GM12878 (cell line): ENCODE measurements around the gene RCCD1. TPM values are rescaled to one million over a fixed set of nuclear protein-coding genes. Genes with fewer than 3 reads are reported as not detected.

Source experiments
- ATAC-seq: fragments of 200-7000 bp; cut with Tn5 transposase; 3 replicates; pipeline ENCODE4 v1.9.1; 2020; ENCODE audit warnings: mild to moderate bottlenecking, moderate library complexity
- BruUV-seq: library from RNA; stranded (reverse); fragments of 400-500 nt; replicated peaks from 2 replicates; lab custom pipeline; 2021; lab: Mats Ljungman, UMichigan
- CTCF ChIA-PET: fragments of 300-600 bp; sonication (Branson Sonifier 250); formaldehyde crosslinking; extraction: SDS; loops from one replicate; lab custom pipeline; 2021; ENCODE audit warnings: inconsistent platforms; lab: Yijun Ruan, JAX
- POLR2A ChIA-PET: fragments of 350-600 bp; formaldehyde crosslinking; extraction: SDS; loops from one replicate; lab custom pipeline; 2021; ENCODE audit warnings: inconsistent platforms; lab: Charles Lee
- RAD21 ChIA-PET: fragments of 300-600 bp; sonication (Branson Sonifier 250); formaldehyde crosslinking; loops from one replicate; lab custom pipeline; 2023; ENCODE audit warnings: antibody characterized with exemption; ENCODE audit not compliant: unreplicated experiment; lab: Charles Lee
- SMC1A ChIA-PET: fragments of 300-600 bp; sonication (Branson Sonifier 250); formaldehyde crosslinking; loops from one replicate; lab custom pipeline; 2023; ENCODE audit not compliant: unreplicated experiment, uncharacterized antibody; lab: Charles Lee
- DNase-seq: peaks from one replicate; pipeline ENCODE4 v3.0.0-alpha.2; 2011; ENCODE audit warnings: low read depth, low spot score
- FAIRE-seq: peaks from 3 replicates; lab custom pipeline; 2011; peaks lifted over from hg19 to GRCh38; lab: Jason Lieb, UNC
- H2AFZ ChIP-seq: 2 replicates; pipeline ENCODE4 v1.6.0; 2011; ENCODE audit warnings: low read depth, low read length, control low read depth; ENCODE audit not compliant: control insufficient read depth
- H3K27ac ChIP-seq: 2 replicates; pipeline ENCODE4 v1.5.1; 2011; ENCODE audit warnings: control low read depth; ENCODE audit not compliant: control insufficient read depth, insufficient read depth
- H3K27me3 ChIP-seq, 2 experiments: replicated peaks in 1 of 2; 2 replicates each; pipeline versions ENCODE4 v1.6.0 to v1.6.1; 2011; ENCODE audit warnings: low read length in 1 of 2; ENCODE audit not compliant: control insufficient read depth in 2 of 2, insufficient read depth in 2 of 2
- H3K36me3 ChIP-seq, 2 experiments: 2 replicates each; pipeline ENCODE4 v1.5.1; 2011; ENCODE audit warnings: low read length in 1 of 2; ENCODE audit not compliant: control insufficient read depth in 2 of 2, insufficient read depth in 2 of 2
- H3K4me1 ChIP-seq: 2 replicates; pipeline ENCODE4 v1.6.1; 2011; ENCODE audit warnings: mild to moderate bottlenecking, low read length, moderate library complexity, mixed read lengths; ENCODE audit not compliant: control insufficient read depth, insufficient read depth
- H3K4me2 ChIP-seq: 2 replicates; pipeline ENCODE4 v1.6.0; 2011; ENCODE audit warnings: control low read depth; ENCODE audit not compliant: control insufficient read depth, insufficient read depth
- H3K4me3 ChIP-seq: fragments of 200-600 bp; sonication (generic); 2 replicates; pipeline ENCODE4 v1.5.1; 2016
- H3K79me2 ChIP-seq: 2 replicates; pipeline ENCODE4 v1.6.0; 2011; ENCODE audit warnings: low read length; ENCODE audit not compliant: control insufficient read depth, insufficient read depth
- H3K9ac ChIP-seq: 2 replicates; pipeline ENCODE4 v1.8.0; 2011; ENCODE audit warnings: low read length, control low read depth, mixed read lengths; ENCODE audit not compliant: control insufficient read depth, insufficient read depth
- H3K9me3 ChIP-seq: replicated peaks from 3 replicates; pipeline ENCODE4 v1.5.1; 2011; ENCODE audit warnings: mild to moderate bottlenecking, low read length; ENCODE audit not compliant: control insufficient read depth, insufficient read depth
- H4K20me1 ChIP-seq: 2 replicates; pipeline ENCODE4 v1.6.0; 2011; ENCODE audit not compliant: control insufficient read depth, insufficient read depth
- CHD1 ChIP-seq: IDR thresholded peaks from 2 replicates; pipeline ENCODE4 v1.6.1; 2012; ENCODE audit warnings: low read depth, low read length, improper control_type of control experiment
- CHD2 ChIP-seq: IDR thresholded peaks from 2 replicates; pipeline ENCODE4 v1.6.1; 2011; ENCODE audit warnings: low read depth, low read length, improper control_type of control experiment, borderline replicate concordance
- GATAD2B ChIP-seq: fragments of 450-650 bp; conservative IDR thresholded peaks from 2 replicates; pipeline ENCODE4 v1.6.1; 2017; ENCODE audit warnings: low read depth, mild to moderate bottlenecking, moderate library complexity
- KAT2A ChIP-seq: conservative IDR thresholded peaks from 2 replicates; pipeline ENCODE4 v1.6.1; 2011; ENCODE audit warnings: low read depth, low read length; ENCODE audit not compliant: control insufficient read depth
- LARP7 ChIP-seq: fragments of 450-650 bp; IDR thresholded peaks from 2 replicates; pipeline ENCODE4 v1.6.1; 2017; ENCODE audit warnings: mild to moderate bottlenecking
- POLR2AphosphoS2 ChIP-seq: IDR thresholded peaks from 2 replicates; pipeline ENCODE4 v1.6.1; 2011; ENCODE audit warnings: low read depth, mild to moderate bottlenecking, low read length, improper control_type of control experiment, moderate library complexity
- RUNX3 ChIP-seq: IDR thresholded peaks from 2 replicates; pipeline ENCODE4 v1.6.1; 2012; ENCODE audit warnings: low read length, inconsistent platforms
- SPI1 ChIP-seq: IDR thresholded peaks from 2 replicates; pipeline ENCODE4 v1.6.1; 2011; ENCODE audit warnings: low read depth, mild to moderate bottlenecking, low read length, moderate library complexity, borderline replicate concordance; ENCODE audit not compliant: insufficient read depth
- TCF7 ChIP-seq: IDR thresholded peaks from 2 replicates; pipeline ENCODE4 v1.6.1; 2014; ENCODE audit warnings: antibody characterized with exemption, borderline replicate concordance
- WGBS: methylation state at CpG from one replicate; pipeline ENCODE4 v1.1.6; 2016; ENCODE audit warnings: low lambda C conversion rate; ENCODE audit not compliant: insufficient replicate concordance, insufficient coverage; ENCODE audit errors: missing lambda C conversion rate; 5-methylcytosine and 5-hydroxymethylcytosine counted together
- in situ Hi-C: fragments of 300-500 bp; cut with MboI; formaldehyde crosslinking; loops from 9 replicates; pipeline ENCODE4 v1.14.3; 2018; ENCODE audit warnings: mixed read lengths
- intact Hi-C: fragments of 100-400 bp; cut with micrococcal nuclease; formaldehyde crosslinking; loops from one replicate; pipeline ENCODE4 v1.14.2; 2022; ENCODE audit not compliant: unreplicated experiment
- polyA plus RNA-seq, 11 experiments: library from polyadenylated mRNA; depleted of rRNA in 4 of 11; unstranded in 6 of 11; stranded (reverse) in 5 of 11; fragments of >200 nt; fragmentation: Nextera tagmentation in 4 of 11; fragmentation: Illumina TruSeq in 1 of 11; extraction: Ambion mirVana in 4 of 11; extraction: Trizol in 1 of 11; gene quantifications; 1 replicate in 1 of 11; 2 replicates in 10 of 11; pipeline versions ENCODE4 v1.2.1 to v1.2.3, GENCODE V29; 2011 to 2016; ENCODE audit warnings: inconsistent platforms in 2 of 11, missing spikeins in 2 of 11, low read depth in 1 of 11
- total RNA-seq, 4 experiments: library from RNA; depleted of rRNA in 3 of 4; stranded (reverse); fragments of >200 nt in 3 of 4; fragmentation: Illumina TruSeq in 1 of 4; extraction: Trizol in 1 of 4; gene quantifications; 2 replicates each; pipeline versions ENCODE4 v1.2.1 to v1.2.3, GENCODE V29; 2013 to 2021
- TF ChIP-seq, protein P1 (sequence below): fragments of 450-650 bp; conservative IDR thresholded peaks from 2 replicates; pipeline ENCODE4 v1.6.1; 2017; ENCODE audit warnings: mild to moderate bottlenecking, moderate library complexity
- TF ChIP-seq, protein P2 (sequence below), 3 experiments: IDR thresholded peaks in 2 of 3; conservative IDR thresholded peaks in 1 of 3; 2 replicates each; pipeline ENCODE4 v1.5.1; 2011; ENCODE audit warnings: low read depth in 3 of 3, low read length in 3 of 3, mild to moderate bottlenecking in 3 of 3, control low read depth in 2 of 3, moderate library complexity in 2 of 3, inconsistent platforms in 1 of 3, mixed read lengths in 1 of 3; ENCODE audit not compliant: control insufficient read depth in 2 of 3, insufficient read depth in 1 of 3; ENCODE audit errors: extremely low read depth in 1 of 3

RCCD1 gene
- total and polyA plus RNA-seq, 10 of the 15 experiments (the other 5 are each of a cell fraction or from before 2014, with no cell fraction given): 5.2 to 30.4 (median 20.9) TPM

DNA sequence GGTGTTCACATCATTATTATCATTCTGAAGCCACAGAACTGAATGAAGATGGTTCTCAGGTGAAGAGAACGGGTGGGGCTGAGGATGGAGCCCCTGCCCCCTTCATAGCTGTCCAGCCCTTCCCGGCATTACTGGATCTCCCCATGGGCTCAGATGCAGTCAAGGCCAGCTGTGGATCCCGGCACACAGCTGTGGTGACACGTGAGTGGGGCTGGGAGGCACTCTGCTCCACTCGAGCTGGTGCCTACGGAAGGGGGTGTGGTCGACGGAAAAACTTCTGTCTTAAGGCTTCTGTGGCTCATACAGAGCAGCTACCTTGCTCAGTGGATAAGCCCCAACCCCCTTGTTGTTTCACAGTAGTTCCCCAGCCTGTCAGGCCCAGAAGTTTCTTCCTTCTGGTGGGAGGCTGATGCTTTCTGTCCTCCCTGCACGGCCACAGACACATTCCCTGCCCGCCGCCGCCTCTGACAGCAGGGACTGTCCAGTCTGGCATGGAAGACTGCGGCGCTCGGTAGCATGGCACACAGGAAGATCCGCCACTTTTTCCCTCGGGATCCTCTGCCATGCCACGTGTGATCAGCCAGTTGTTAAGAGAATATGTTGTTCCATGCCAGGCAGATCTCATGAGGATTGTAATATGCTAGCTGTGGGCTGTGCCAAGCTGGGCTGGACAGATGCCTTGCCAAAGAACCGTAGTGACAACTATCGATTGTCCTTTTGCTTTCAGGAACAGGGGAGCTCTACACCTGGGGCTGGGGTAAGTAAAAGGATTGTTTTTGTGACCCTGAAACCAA is 5.8 kb downstream of the RCCD1 start:
- no peak overlapping the region for H3K4me2 ChIP-seq
- RAD21 ChIA-PET: no interaction called here
- no peak for TF ChIP-seq KAT2A
- TF ChIP-seq SPI1: no peak
- TF ChIP-seq LARP7: no peak
- TF ChIP-seq, protein P1, sequence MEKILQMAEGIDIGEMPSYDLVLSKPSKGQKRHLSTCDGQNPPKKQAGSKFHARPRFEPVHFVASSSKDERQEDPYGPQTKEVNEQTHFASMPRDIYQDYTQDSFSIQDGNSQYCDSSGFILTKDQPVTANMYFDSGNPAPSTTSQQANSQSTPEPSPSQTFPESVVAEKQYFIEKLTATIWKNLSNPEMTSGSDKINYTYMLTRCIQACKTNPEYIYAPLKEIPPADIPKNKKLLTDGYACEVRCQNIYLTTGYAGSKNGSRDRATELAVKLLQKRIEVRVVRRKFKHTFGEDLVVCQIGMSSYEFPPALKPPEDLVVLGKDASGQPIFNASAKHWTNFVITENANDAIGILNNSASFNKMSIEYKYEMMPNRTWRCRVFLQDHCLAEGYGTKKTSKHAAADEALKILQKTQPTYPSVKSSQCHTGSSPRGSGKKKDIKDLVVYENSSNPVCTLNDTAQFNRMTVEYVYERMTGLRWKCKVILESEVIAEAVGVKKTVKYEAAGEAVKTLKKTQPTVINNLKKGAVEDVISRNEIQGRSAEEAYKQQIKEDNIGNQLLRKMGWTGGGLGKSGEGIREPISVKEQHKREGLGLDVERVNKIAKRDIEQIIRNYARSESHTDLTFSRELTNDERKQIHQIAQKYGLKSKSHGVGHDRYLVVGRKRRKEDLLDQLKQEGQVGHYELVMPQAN: no peak
- TF ChIP-seq TCF7: no peak
- TF ChIP-seq GATAD2B: no peak
- TF ChIP-seq POLR2AphosphoS2: no peak
- TF ChIP-seq, protein P2, sequence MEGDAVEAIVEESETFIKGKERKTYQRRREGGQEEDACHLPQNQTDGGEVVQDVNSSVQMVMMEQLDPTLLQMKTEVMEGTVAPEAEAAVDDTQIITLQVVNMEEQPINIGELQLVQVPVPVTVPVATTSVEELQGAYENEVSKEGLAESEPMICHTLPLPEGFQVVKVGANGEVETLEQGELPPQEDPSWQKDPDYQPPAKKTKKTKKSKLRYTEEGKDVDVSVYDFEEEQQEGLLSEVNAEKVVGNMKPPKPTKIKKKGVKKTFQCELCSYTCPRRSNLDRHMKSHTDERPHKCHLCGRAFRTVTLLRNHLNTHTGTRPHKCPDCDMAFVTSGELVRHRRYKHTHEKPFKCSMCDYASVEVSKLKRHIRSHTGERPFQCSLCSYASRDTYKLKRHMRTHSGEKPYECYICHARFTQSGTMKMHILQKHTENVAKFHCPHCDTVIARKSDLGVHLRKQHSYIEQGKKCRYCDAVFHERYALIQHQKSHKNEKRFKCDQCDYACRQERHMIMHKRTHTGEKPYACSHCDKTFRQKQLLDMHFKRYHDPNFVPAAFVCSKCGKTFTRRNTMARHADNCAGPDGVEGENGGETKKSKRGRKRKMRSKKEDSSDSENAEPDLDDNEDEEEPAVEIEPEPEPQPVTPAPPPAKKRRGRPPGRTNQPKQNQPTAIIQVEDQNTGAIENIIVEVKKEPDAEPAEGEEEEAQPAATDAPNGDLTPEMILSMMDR (IDR thresholded peaks at IDR 0.05 in 2 of 3, conservative IDR thresholded peaks at IDR 0.05 in 1 of 3; ENCODE audit: control insufficient read depth in 2 of 3, extremely low read depth in 1 of 3, insufficient read depth in 1 of 3, low read depth in 3 of 3, low read length in 3 of 3): no peak
- TF ChIP-seq CHD1: no peak
- TF ChIP-seq CHD2: no peak
- no peak for TF ChIP-seq RUNX3
- H2AFZ ChIP-seq: no peak overlapping the region
- no peak for ATAC-seq
- peaks cover 3% of the 10 kb centered on the region; the same call in 1 of the 2 replicates for H3K4me1 ChIP-seq
- H3K36me3 ChIP-seq: peaks cover 23 to 25% of the 10 kb centered on the region in 2 experiments
- H3K9ac ChIP-seq: no peak overlapping the region
- SMC1A ChIA-PET: interaction anchor here (1.4 to 1.7 kb wide), 2 partner anchors 19 to 89 kb away, joined by 4 to 5 read pairs; no protein-coding TSS in a partner anchor
- in situ Hi-C loops (loop anchor here (25.0 kb wide), 1 partner anchor 1373 kb away; the partner anchor contains the start of gene TICRR), intact Hi-C loops (no loop called here)
- H3K27ac ChIP-seq: no peak overlapping the region
- H3K4me3 ChIP-seq: no peak overlapping the region
- BruUV-seq: no TSS peak
- H4K20me1 ChIP-seq: no peaks in the 10 kb centered on the region
- CTCF ChIA-PET: interaction anchor here (0.6 to 2.2 kb wide), 4 partner anchors 11 to 943 kb away, joined by 3 to 7 read pairs (median 4); no protein-coding TSS in a partner anchor
- POLR2A ChIA-PET: no interaction called here
- H3K9me3 ChIP-seq: no peaks in the 10 kb centered on the region
- H3K79me2 ChIP-seq: peaks cover 21% of the 10 kb centered on the region
- 87% methylated on average over 20 of the region's 20 CpGs for WGBS
- H3K27me3 ChIP-seq: no peaks in the 10 kb centered on the region
- no peak for FAIRE-seq
- no peak for DNase-seq
